HCT116 (cell line): ENCODE data around the gene EXOC6B. TPM values are rescaled to one million over a fixed set of nuclear protein-coding genes. Genes with fewer than 3 reads are reported as not detected.
"Not testable (repeated sequence)": the region's sequence is repeated elsewhere in the genome, so short reads cannot be mapped to it uniquely, and the experiment has no call there.

Experiments used
- ATAC-seq: fragments of 200-7000 bp; cut with Tn5 transposase; 2 replicates; pipeline ENCODE4 v1.9.1; 2020; ENCODE audit warnings: mild to moderate bottlenecking, moderate library complexity
- BruUV-seq: library from RNA; stranded (reverse); fragments of 400-500 nt; replicated peaks from 2 replicates; lab custom pipeline; 2021; lab: Mats Ljungman, UMichigan
- CTCF ChIA-PET: fragments of 300-600 bp; sonication (Branson Sonifier 250); formaldehyde crosslinking; loops from one replicate; lab custom pipeline; 2021; ENCODE audit warnings: antibody characterized with exemption; lab: Charles Lee
- POLR2A ChIA-PET: fragments of 300-600, 350-600 bp; sonication (Branson Sonifier 250); formaldehyde crosslinking; loops from one replicate; lab custom pipeline; 2021; ENCODE audit warnings: antibody characterized with exemption; lab: Charles Lee
- RAD21 ChIA-PET, 2 experiments: fragments of 300-600 bp; sonication (Branson Sonifier 250); formaldehyde crosslinking; loops; one replicate each; lab custom pipeline; 2023; ENCODE audit warnings: low total read pairs in 2 of 2; ENCODE audit not compliant: uncharacterized antibody in 2 of 2, unreplicated experiment in 2 of 2, low non-redundant PET in 1 of 2; lab: Charles Lee
- DNase-seq: peaks from one replicate; pipeline ENCODE4 v3.0.0-alpha.2; 2010; ENCODE audit warnings: low read depth, low spot score
- H2AFZ ChIP-seq: fragments of 200-600 bp; shearing (Covaris generic), sonication (generic); 2 replicates; pipeline ENCODE4 v1.6.1; 2017; ENCODE audit warnings: low read depth, mixed run types, mixed read lengths, antibody characterized with exemption, low read length; ENCODE audit not compliant: poor library complexity, severe bottlenecking
- H3K27ac ChIP-seq: 2 replicates; pipeline ENCODE4 v1.5.1; 2012; ENCODE audit warnings: low read depth, low read length
- H3K27me3 ChIP-seq: fragments of 200-600 bp; sonication (generic); 2 replicates; pipeline ENCODE4 v1.6.1; 2016; ENCODE audit warnings: mixed run types, low read length, mixed read lengths; ENCODE audit not compliant: insufficient read depth
- H3K36me3 ChIP-seq, 2 experiments: fragments of 200-500 bp in 1 of 2; fragments of 200-600 bp in 1 of 2; sonication (Bioruptor generic) in 1 of 2; sonication (generic) in 1 of 2; 2 replicates each; pipeline versions ENCODE4 v1.5.1 to v1.6.1; 2014 to 2016; ENCODE audit warnings: low read length in 2 of 2, inconsistent platforms in 1 of 2, mixed read lengths in 1 of 2, mixed run types in 1 of 2; ENCODE audit not compliant: insufficient read depth in 2 of 2, control insufficient read depth in 1 of 2
- H3K4me1 ChIP-seq, 2 experiments: fragments of 200-600 bp in 1 of 2; sonication (generic) in 1 of 2; 2 replicates each; pipeline versions ENCODE4 v1.5.1 to v1.6.1; 2012 to 2017; ENCODE audit warnings: low read length in 2 of 2, inconsistent platforms in 1 of 2, mild to moderate bottlenecking in 1 of 2, mixed read lengths in 1 of 2, mixed run types in 1 of 2, moderate library complexity in 1 of 2; ENCODE audit not compliant: insufficient read depth in 2 of 2, control insufficient read depth in 1 of 2
- H3K4me2 ChIP-seq: fragments of 200-600 bp; sonication (generic); 2 replicates; pipeline ENCODE4 v1.6.1; 2017; ENCODE audit warnings: mixed run types, low read length, mixed read lengths
- H3K4me3 ChIP-seq, 2 experiments: fragments of 200-600 bp in 1 of 2; sonication (generic) in 1 of 2; replicated peaks in 1 of 2; 2 replicates each; pipeline ENCODE4 v1.5.1; 2011 to 2016; ENCODE audit warnings: low read length in 2 of 2, control low read depth in 1 of 2, low read depth in 1 of 2, mild to moderate bottlenecking in 1 of 2, mixed read lengths in 1 of 2, mixed run types in 1 of 2
- H3K79me2 ChIP-seq: fragments of 200-600 bp; sonication (generic); 2 replicates; pipeline ENCODE4 v1.6.1; 2017; ENCODE audit warnings: mild to moderate bottlenecking, mixed run types, low read length, moderate library complexity, mixed read lengths; ENCODE audit not compliant: insufficient read depth
- H3K9ac ChIP-seq: fragments of 200-600 bp; sonication (generic); 2 replicates; pipeline ENCODE4 v1.6.1; 2016; ENCODE audit warnings: low read length, mixed read lengths
- H3K9me2 ChIP-seq: fragments of 200-600 bp; sonication (generic), shearing (Covaris generic); 2 replicates; pipeline ENCODE4 v1.6.1; 2017; ENCODE audit warnings: mixed run types, mild to moderate bottlenecking, moderate library complexity; ENCODE audit not compliant: insufficient read depth
- H3K9me3 ChIP-seq, 2 experiments: fragments of 200-500 bp in 1 of 2; fragments of 200-600 bp in 1 of 2; sonication (Bioruptor generic) in 1 of 2; sonication (generic) in 1 of 2; 2 replicates each; pipeline ENCODE4 v1.6.1; 2014 to 2017; ENCODE audit warnings: low read length in 2 of 2, mixed read lengths in 2 of 2, inconsistent platforms in 1 of 2, low read depth in 1 of 2, mild to moderate bottlenecking in 1 of 2, mixed run types in 1 of 2, moderate library complexity in 1 of 2; ENCODE audit not compliant: control insufficient read depth in 1 of 2, insufficient read depth in 1 of 2
- H4K20me1 ChIP-seq: fragments of 200-600 bp; sonication (generic), shearing (Covaris generic); 2 replicates; pipeline ENCODE4 v1.6.1; 2017; ENCODE audit warnings: mixed run types, mild to moderate bottlenecking, moderate library complexity; ENCODE audit not compliant: insufficient read depth
- ATF3 ChIP-seq: IDR thresholded peaks from 2 replicates; pipeline ENCODE4 v1.6.1; 2012
- CEBPB ChIP-seq: IDR thresholded peaks from 2 replicates; pipeline ENCODE4 v1.6.1; 2012; ENCODE audit warnings: low read depth
- EZH2 ChIP-seq: fragments of 200-600 bp; sonication (generic); IDR thresholded peaks from 2 replicates; pipeline ENCODE4 v1.6.1; 2017; ENCODE audit warnings: antibody characterized with exemption, mixed run types
- JUND ChIP-seq: IDR thresholded peaks from 2 replicates; pipeline ENCODE4 v1.6.1; 2012
- MAX ChIP-seq: IDR thresholded peaks from 2 replicates; pipeline ENCODE4 v1.6.1; 2012
- POLR2A ChIP-seq: IDR thresholded peaks from 2 replicates; pipeline ENCODE4 v1.7.0; 2011; ENCODE audit warnings: borderline replicate concordance; ENCODE audit not compliant: insufficient read depth, insufficient read length; ENCODE audit errors: extremely low read depth
- SIN3A ChIP-seq: IDR thresholded peaks from 2 replicates; pipeline ENCODE4 v1.6.1; 2012; ENCODE audit warnings: low read depth
- ZFX ChIP-seq: fragments of 450-650 bp; IDR thresholded peaks from 2 replicates; pipeline ENCODE4 v1.6.1; 2017
- intact Hi-C: fragments of 100-400 bp; cut with micrococcal nuclease; formaldehyde crosslinking; loops from 2 replicates; pipeline ENCODE4 v1.10.0; 2022
- total RNA-seq: library from RNA; stranded (reverse); gene quantifications from one replicate; pipeline ENCODE4 v1.2.1, GENCODE V29; 2021; ENCODE audit not compliant: unreplicated experiment

The EXOC6B gene
- total RNA-seq, 1 experiment from 2014 or later: 25.4 TPM

DNA sequence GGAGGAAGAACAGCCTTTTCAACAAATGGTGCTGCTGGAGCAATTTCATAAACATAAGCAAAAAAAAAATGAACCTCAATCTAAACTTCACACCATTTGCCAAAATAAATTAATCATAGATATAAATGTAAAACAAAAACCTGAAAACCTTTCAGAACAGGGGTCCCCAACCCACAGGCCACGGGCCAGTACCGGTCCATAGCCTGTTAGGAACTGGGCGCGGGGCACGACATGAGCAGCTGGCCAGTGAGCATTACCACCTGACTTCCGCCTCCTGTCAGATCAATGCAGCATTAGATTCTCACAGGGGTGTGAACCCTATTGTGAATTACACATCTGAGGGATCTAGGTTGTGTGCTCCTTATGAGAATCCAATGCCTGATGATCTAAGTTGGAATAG lies 176.0 kb downstream of the EXOC6B start:
- Histone ChIP-seq H3K27me3 (no peaks in the 10 kb centered on the region), H3K27ac (no peak overlapping the region), H3K9me2 (no peaks in the 10 kb centered on the region), H3K9ac (no peak overlapping the region), H3K4me1 (no peaks in the 10 kb centered on the region), H3K36me3 (no peaks in the 10 kb centered on the region), H4K20me1 (no peaks in the 10 kb centered on the region), H3K4me3 (no peak overlapping the region), H3K9me3 (no peaks in the 10 kb centered on the region), H3K4me2 (no peak overlapping the region), H2AFZ (no peak overlapping the region), H3K79me2 (no peaks in the 10 kb centered on the region)
- TF ChIP-seq POLR2A: no peak
- no peak for TF ChIP-seq MAX
- TF ChIP-seq ATF3: no peak
- TF ChIP-seq EZH2: no peak
- TF ChIP-seq JUND: no peak
- no peak for TF ChIP-seq CEBPB
- no peak for TF ChIP-seq SIN3A
- TF ChIP-seq ZFX: no peak
- CTCF ChIA-PET: no interaction called here
- no peak for DNase-seq
- BruUV-seq: no TSS peak
- no peak for ATAC-seq
- POLR2A ChIA-PET: no interaction called here
- intact Hi-C loops: no loop called here
- RAD21 ChIA-PET: no interaction called here

GRCh38 chr2:72641221-72641620 lies 184.6 kb downstream of the EXOC6B start:
- H3K36me3 ChIP-seq, DNase-seq, H3K4me2 ChIP-seq, H3K9me2 ChIP-seq, H3K4me1 ChIP-seq, H3K4me3 ChIP-seq, ATAC-seq, RAD21 ChIA-PET, H3K27me3 ChIP-seq, H4K20me1 ChIP-seq, CTCF ChIA-PET, BruUV-seq, H3K9me3 ChIP-seq, H3K79me2 ChIP-seq, H3K9ac ChIP-seq, H3K27ac ChIP-seq, H2AFZ ChIP-seq, intact Hi-C loops, POLR2A ChIA-PET: not testable (repeated sequence)
